Measurements from ENCODE around the gene ANKS1B. TPM values are rescaled to one million over a fixed set of nuclear protein-coding genes. Genes with fewer than 3 reads are reported as not detected.

Gene ANKS1B
- total RNA-seq, 1 experiment from 2014 or later, result 0.61 TPM

- H3K4me1 ChIP-seq, result no peaks in the 10 kb centered on the region
- CTCF ChIA-PET, result interaction anchor here (0.7 kb wide), 1 partner anchor 114 kb away, joined by 7 read pairs; no protein-coding TSS in a partner anchor
- no peak overlapping the region for H3K4me3 ChIP-seq (ENCODE audit: low read depth, low read length)
- H3K9me3 ChIP-seq, result no peaks in the 10 kb centered on the region; the same call in 1 of the 2 replicates
- no peaks in the 10 kb centered on the region for H3K27me3 Mint-ChIP-seq (ENCODE audit: insufficient read depth, unreplicated experiment)
- no TSS peak for BruUV-seq (replicated peaks)
- intact Hi-C loops (cut with micrococcal nuclease; ENCODE audit: unreplicated experiment), result no loop called here
- DNase-seq, result no peak
- TF ChIP-seq CTCF (IDR thresholded peaks at IDR 0.05; ENCODE audit: insufficient read depth in 1 of 2, low read depth in 1 of 2, low read length in 1 of 2, severe bottlenecking in 1 of 2, unreplicated experiment in 1 of 2), result no peak
- no peaks in the 10 kb centered on the region for H3K36me3 ChIP-seq (ENCODE audit: control insufficient read depth, insufficient read depth, low read length)
- POLR2A ChIA-PET, result no interaction called here
- no peak overlapping the region for H3K27ac Mint-ChIP-seq (ENCODE audit: unreplicated experiment)
- H3K4me1 Mint-ChIP-seq (ENCODE audit: low read depth, unreplicated experiment), result no peaks in the 10 kb centered on the region
- no peaks in the 10 kb centered on the region for H3K27me3 ChIP-seq (replicated peaks; ENCODE audit: control insufficient read depth, insufficient read depth, low read length)
- H3K9me3 Mint-ChIP-seq (ENCODE audit: unreplicated experiment), result no peaks in the 10 kb centered on the region
- no peaks in the 10 kb centered on the region for H3K36me3 Mint-ChIP-seq (ENCODE audit: insufficient read depth, unreplicated experiment)
- H3K4me3 Mint-ChIP-seq (ENCODE audit: unreplicated experiment), result no peak overlapping the region
Observed at GRCh38 chr12:98769068-98769467, 1215.7 kb downstream of the ANKS1B start.

- Histone ChIP-seq H3K4me3 (ENCODE audit: low read depth, low read length) (no peak overlapping the region), H3K9me3 (no peaks in the 10 kb centered on the region), H3K27me3 (replicated peaks; ENCODE audit: control insufficient read depth, insufficient read depth, low read length) (no peaks in the 10 kb centered on the region), H3K4me1 (no peaks in the 10 kb centered on the region), H3K36me3 (ENCODE audit: control insufficient read depth, insufficient read depth, low read length) (no peaks in the 10 kb centered on the region)
- ChIA-PET POLR2A (no interaction called here), CTCF (interaction anchor here (0.6 kb wide), 1 partner anchor 16 kb away, joined by 3 read pairs; no protein-coding TSS in a partner anchor)
- Mint-ChIP-seq H3K36me3 (ENCODE audit: insufficient read depth, unreplicated experiment) (no peaks in the 10 kb centered on the region), H3K27me3 (ENCODE audit: insufficient read depth, unreplicated experiment) (peaks cover 4% of the 10 kb centered on the region), H3K4me3 (ENCODE audit: unreplicated experiment) (no peak overlapping the region), H3K27ac (ENCODE audit: unreplicated experiment) (no peak overlapping the region), H3K9me3 (ENCODE audit: unreplicated experiment) (no peaks in the 10 kb centered on the region), H3K4me1 (ENCODE audit: low read depth, unreplicated experiment) (no peaks in the 10 kb centered on the region)
- no peak for DNase-seq
- TF ChIP-seq CTCF (IDR thresholded peaks at IDR 0.05; ENCODE audit: insufficient read depth in 1 of 2, low read depth in 1 of 2, low read length in 1 of 2, severe bottlenecking in 1 of 2, unreplicated experiment in 1 of 2), result no peak
- intact Hi-C loops (cut with micrococcal nuclease; ENCODE audit: unreplicated experiment), result no loop called here
- BruUV-seq (replicated peaks), result no TSS peak
Observed at GRCh38 chr12:98767248-98767647, 1217.5 kb downstream of the ANKS1B start.

GRCh38 chr12:98763656-98764055 is 1221.1 kb downstream of the ANKS1B start:
- no peaks in the 10 kb centered on the region for H3K4me1 ChIP-seq
- H3K9me3 Mint-ChIP-seq (ENCODE audit: unreplicated experiment), result no peaks in the 10 kb centered on the region
- no peaks in the 10 kb centered on the region for H3K9me3 ChIP-seq
- H3K36me3 Mint-ChIP-seq (ENCODE audit: insufficient read depth, unreplicated experiment), result no peaks in the 10 kb centered on the region
- no peak for DNase-seq
- CTCF ChIA-PET, result no interaction called here
- POLR2A ChIA-PET, result no interaction called here
- no peaks in the 10 kb centered on the region; the same call in 1 of the 2 replicates for H3K27me3 ChIP-seq (replicated peaks; ENCODE audit: control insufficient read depth, insufficient read depth, low read length)
- H3K4me3 ChIP-seq (ENCODE audit: low read depth, low read length), result no peak overlapping the region
- H3K4me1 Mint-ChIP-seq (ENCODE audit: low read depth, unreplicated experiment), result no peaks in the 10 kb centered on the region
- no peak overlapping the region for H3K27ac Mint-ChIP-seq (ENCODE audit: unreplicated experiment)
- no peaks in the 10 kb centered on the region for H3K36me3 ChIP-seq (ENCODE audit: control insufficient read depth, insufficient read depth, low read length)
- peaks cover 8% of the 10 kb centered on the region for H3K27me3 Mint-ChIP-seq (ENCODE audit: insufficient read depth, unreplicated experiment)
- no peak overlapping the region for H3K4me3 Mint-ChIP-seq (ENCODE audit: unreplicated experiment)
- BruUV-seq (replicated peaks), result no TSS peak
- intact Hi-C loops (cut with micrococcal nuclease; ENCODE audit: unreplicated experiment), result no loop called here
- no peak for TF ChIP-seq CTCF (IDR thresholded peaks at IDR 0.05; ENCODE audit: insufficient read depth in 1 of 2, low read depth in 1 of 2, low read length in 1 of 2, severe bottlenecking in 1 of 2, unreplicated experiment in 1 of 2)

Measured in Caco-2 (cell line).